HG03045 (cell line): ENCODE measurements around the gene MMP20.
"Not testable (repeated sequence)": the region's sequence is repeated elsewhere in the genome, so short reads cannot be mapped to it uniquely, and the experiment has no call there.

ENCODE experiments used
- ATAC-seq: cut with Tn5 transposase; IDR thresholded peaks from one replicate; pipeline ENCODE4 v1.9.1; 2021; ENCODE audit warnings: mild to moderate bottlenecking, moderate library complexity; ENCODE audit not compliant: unreplicated experiment

The MMP20 gene, protein sequence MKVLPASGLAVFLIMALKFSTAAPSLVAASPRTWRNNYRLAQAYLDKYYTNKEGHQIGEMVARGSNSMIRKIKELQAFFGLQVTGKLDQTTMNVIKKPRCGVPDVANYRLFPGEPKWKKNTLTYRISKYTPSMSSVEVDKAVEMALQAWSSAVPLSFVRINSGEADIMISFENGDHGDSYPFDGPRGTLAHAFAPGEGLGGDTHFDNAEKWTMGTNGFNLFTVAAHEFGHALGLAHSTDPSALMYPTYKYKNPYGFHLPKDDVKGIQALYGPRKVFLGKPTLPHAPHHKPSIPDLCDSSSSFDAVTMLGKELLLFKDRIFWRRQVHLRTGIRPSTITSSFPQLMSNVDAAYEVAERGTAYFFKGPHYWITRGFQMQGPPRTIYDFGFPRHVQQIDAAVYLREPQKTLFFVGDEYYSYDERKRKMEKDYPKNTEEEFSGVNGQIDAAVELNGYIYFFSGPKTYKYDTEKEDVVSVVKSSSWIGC

DNA sequence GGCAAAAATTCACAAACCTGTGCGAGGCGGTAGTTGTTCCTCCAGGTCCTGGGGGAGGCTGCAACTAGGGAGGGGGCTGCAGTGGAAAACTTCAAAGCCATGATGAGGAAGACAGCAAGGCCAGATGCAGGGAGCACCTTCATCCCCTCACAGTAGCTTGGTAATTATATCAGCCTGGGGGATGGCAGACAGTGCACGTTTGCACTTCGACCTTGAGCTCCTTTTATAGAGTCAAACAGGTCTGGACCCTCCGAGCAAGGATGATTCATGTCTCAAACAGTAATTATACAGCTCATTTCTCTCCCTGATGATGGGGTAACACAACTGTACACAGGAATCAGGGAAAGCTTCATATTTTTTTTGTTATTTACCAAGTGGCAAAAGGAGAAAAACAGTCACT is at the start of gene MMP20:
MMP20 (minus strand) TSS at position 156 of the 400 bp plus-strand sequence; CDS start at position 143, 13 bp downstream.
- no peak for ATAC-seq

DNA sequence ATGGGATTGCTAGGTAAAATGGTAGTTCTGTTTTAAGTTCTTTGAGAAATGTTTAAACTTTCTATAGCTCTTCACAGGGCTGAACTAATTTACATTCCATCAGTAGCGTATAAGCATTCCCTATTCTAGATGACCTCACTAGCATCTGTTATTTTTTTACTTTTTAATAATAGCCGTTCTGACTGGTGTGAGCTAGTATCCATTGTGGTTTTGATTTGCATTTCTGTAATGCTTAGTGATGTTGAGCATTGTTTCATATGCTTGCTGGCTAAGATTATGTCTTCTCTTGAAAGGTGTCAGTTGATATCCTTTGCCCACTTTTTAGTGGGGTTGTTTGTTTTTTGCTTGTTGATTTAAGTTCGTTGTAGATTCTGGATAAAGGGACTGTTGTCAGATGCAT is 44.5 kb upstream of the MMP20 start:
- ATAC-seq = peak; percentile 70

DNA sequence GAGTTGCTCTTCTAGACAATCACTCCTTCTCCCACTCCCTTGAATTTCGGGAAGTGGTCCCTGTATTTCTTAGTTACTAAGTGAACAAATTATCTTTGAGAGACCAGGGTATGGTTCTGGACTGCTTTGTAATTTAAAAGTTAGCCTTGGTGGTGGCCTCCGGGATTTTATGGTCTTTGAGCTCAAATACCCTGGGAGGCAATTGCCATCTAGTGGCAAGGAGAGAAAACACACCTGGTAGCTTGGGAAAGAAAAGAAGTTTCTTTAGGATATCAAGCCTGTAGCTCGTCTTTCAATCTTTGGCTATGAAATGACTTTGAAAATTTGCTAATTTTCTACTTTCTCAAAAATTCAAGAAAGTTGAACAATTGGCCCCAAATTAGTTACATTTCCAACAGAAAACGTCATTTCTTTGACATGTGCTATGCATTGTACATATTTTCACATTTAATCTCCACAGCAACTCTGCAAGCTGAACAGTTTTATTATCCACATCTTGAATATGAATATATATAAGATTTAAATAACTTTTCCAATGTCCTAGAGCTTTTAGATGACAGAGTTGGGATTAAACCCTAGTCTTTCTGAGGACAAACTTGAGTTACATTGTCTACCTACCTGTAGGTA is 41.3 kb upstream of the MMP20 start:
- ATAC-seq = no peak

DNA sequence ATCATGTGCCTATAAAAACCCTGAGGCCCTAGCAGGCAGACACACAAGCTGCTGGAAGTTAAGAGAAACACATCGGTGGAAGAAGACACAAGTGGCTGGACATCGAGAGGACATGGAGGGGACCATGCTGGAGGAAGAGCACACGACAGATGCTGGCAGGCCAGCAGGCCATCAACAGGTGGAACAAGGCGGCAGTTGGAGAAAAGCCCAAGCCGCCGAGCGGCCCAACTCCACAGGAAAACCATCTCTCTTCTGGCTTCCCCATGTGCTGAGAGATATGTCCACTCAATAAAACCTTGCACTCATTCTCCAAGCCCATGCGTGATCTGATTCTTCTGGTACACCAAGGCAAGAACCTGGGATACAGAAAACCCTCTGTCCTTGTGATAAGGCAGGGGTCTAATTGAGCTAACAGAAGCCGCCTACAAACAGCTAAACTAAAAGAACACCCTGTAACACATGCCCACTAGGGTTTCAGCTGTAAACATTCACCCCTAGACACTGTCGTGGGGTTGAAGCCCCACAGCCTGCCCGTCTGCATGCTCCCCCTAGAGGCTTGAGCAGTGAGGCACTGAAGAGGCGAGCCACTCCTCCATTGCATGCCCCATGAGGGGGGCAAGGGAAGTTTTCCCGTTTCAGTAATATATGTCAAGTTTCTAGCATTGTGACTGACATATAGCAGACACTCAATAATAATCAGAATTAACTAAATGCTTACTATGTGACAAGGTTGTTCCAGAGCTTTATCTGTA is 39.0 kb upstream of the MMP20 start:
- no peak for ATAC-seq

DNA sequence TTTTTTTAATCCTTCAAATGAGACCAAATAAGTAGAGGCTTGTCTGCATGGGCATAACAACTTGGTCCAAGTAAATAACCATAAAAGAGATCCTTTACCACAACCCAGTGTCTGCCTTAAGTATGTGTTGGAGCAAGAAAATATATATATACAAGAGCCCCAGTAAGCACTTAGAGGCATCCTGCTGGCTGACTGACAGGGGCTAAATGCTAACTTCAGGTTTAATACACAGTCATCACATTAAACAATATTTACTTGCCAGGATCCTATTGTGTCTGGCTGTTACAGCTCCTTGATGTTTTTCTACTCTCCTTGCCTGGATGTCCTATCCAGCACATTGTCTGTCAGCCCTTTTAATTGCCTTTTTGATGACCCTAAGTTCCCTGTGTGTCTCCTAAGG is 37.5 kb upstream of the MMP20 start:
- ATAC-seq = no peak

DNA sequence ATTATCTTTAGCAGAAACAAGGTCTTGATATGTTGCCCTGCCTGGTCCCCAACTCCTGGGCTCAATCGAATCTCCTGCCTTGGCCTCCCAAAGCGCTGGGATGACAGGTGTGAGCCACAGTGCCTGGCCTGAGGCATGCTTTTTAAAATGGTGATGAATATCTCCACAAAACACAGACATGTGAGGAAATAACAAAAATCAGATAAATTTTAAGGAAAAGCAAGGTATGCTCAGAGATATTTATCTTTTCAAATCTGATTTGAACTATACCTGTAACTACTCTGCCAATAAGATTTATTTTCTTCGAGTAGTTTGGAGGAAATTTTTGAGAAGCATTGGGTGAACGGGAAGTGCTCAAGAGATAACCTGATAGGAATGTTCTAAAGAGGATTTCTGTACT is 35.9 kb upstream of the MMP20 start:
- no peak for ATAC-seq

DNA sequence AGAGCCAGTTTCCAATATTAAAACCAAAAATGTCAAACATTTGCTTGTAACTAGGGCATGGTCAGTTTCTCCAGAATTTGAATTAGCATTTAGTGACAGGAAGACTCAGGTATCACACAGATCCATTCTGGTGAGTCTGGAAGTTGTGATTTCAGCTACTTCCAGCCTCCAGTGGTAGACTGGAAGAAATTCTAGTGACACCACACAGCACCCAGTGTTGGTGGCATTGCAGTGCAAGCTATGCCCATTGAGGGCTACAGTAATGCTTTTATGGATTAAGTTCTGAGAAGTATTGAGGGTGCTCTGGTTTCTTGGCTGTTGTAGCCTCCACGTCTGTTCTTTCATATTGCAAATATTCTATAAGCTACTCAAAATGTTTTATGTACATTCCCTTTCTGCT is 31.4 kb upstream of the MMP20 start:
- ATAC-seq = no peak

DNA sequence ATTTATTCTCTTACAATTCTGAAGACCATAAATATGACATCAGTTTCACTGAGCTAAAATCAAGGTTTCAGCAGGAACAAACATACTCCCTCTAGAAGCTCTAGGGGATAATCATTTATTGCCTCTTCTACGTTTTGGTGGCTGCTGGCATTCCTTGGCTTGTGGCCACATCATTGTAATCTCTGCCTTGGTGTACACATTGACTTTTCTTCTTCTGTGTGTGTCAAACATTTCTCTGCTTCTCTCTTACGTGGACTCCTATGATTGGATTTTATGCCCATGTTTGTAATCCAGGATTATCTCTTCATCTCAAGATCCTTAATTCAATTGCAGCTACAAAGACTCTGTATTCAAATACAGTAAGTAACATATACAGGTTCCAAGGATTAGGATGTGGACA is 30.4 kb upstream of the MMP20 start:
- ATAC-seq = no peak

DNA sequence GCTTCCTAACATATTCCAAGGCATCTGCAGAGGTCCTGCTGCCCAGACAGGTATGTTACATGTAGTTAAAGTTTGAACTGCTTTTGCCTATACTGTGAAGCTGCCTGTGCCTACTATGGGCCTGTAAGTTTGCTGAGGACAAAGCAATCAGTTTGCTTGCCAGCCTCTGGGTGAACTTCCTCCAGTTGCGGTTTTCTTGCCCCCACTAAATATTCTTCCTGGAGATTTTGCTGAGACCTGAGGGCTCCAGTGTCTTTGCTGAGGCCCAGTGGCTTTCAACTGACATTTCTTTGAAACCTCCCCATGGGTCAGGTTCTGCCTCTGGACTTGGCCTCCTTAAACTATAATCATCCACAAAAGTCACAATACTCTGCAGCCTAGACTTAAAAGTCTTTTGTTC is 29.6 kb upstream of the MMP20 start:
- no peak for ATAC-seq

DNA sequence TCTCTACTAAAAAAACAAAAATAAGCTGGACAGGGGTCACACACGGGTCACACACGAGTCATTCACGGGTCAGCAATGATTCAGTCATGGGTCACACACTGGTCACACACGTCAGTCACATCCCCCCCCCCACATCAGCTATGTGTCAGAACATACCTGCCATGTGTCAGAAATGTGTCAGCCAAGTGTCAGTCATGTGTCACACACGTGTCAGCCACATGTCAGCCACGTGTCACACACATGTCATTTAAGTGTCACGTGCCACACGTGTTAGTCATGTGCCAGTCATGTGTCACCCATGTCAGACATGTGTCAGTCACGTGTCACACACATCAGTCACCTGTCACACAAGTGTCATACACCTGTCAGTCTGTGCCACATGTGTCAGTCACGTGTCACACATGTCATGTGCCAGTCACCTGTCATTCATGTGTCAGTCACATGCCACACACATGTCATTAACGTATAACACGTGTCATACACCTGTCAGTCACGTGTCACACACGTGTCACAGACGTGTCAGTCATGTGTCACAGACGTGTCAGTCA is 28.7 kb upstream of the MMP20 start:
- ATAC-seq = no peak

DNA sequence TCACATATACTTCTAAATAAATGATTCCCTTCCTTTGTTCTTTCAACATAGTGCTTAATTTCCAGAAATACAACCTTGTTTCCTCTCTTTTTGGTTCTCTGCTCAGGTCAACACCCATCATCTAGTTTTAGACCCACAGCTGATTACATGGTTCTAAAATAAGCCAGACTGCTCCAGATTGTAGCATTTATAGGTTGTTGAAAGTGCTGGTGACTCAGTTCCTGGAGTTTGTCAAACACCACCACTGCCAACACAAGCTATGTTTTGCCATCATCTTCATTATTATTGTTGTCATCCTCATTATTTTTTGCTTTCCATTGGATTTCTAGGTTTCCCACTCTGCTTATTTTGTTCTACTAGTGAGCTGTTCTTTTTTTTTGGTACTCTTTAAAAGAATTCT is 22.3 kb upstream of the MMP20 start:
- no peak for ATAC-seq

DNA sequence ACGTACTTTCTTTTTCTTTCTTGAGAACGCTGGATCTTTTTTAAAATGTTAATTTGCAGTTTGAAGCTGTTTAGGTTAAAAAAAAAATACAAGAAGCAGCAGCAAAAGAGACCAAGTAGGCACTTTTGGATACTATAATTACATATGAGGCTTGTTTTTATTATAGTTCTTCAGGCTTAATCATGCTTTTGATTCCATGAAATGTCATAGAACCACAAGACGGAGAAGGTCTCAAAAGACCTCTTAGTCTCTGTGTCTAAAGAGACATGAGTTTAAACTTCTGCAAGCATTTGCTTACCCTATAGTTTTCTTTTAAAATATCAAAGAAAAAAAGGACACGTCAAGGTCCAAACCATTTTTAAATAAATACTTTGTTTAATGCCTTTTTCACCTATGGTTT is 18.8 kb upstream of the MMP20 start:
- no peak for ATAC-seq

DNA sequence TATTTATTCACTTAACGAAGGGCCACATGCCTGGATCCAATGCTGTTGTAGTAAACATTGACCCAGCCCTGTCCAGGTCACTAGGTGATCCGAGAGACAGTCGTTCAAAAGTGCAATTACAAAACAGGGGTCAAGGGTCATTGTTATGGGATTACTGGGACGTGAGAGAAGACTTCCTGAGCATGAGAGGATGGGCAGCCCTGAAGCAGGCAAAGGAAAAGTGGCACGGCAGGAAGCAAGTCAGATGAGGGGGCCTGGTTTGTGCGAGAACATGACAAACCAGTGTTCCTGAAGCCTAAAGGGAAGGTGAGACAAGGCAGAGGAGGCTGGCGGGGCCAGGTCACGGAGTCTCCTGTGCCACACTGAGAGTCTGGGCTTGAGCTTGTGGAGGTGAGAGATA is 15.8 kb upstream of the MMP20 start:
- no peak for ATAC-seq

DNA sequence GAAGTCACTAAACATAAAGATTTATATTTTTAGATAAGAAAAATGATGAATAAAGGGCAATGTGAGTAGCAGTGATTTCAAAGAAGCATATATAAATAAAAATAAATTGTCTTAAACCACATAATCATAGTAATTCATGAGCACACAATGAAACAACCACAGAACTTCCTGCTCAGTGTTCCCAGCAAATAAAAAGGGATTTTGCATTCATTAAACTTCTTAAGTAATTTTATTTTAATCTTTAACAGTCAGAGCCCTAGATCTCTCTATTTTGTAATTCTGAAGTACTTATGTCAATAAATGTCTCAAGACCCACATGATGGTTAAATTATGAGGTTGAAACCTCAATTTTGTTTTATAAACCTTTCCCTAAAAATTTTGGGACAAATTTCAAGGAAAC is 14.5 kb upstream of the MMP20 start:
- ATAC-seq = no peak

DNA sequence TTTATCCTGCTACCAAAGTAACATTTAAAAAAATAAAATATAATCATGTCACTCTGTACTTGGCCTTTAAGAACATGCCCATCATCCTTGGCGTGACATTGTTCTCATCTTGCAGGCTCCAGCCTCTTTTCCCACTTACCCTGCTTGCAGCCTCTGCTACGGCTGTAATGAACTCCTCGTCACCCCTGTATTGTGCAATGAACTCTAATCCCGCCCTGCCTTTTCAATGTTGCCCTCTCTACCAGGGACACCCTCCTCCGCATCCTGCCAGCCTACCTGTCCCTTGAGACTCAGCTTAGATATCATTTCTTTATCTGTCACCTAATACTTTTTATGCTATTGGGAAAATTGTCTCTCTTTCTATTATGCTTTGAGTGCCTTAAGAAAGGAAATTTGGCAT is 12.6 kb upstream of the MMP20 start:
- ATAC-seq = no peak

DNA sequence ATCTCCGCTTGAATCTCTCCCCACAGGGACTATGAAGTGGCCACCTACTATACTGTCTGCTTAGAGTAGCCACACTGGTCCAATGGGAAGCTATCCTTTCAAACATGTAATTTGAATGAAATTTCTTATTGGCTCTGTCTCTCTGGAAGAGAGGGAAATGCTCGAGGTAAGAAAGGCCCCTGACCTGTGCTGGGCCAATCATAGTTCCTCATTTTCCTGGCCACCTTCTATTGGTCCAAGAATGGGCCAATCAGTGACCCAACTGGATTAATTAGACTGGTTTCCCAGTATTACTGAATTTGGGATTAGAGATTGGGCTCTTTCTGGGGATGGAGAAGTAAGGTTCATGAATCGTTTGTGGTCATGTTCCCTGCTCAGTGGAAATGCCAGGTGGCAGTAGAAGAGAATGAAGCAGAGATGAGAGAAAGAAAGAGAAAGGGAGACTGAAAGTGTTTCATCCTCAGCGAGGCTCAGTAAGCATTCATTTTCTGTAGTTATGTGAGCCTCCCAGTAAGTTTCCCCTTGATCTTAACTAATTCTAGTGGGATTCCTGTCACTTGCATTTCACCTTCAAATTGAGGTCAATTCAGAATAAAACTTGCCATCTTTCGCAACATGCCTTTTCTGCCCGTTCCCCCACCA is 8.4 kb upstream of the MMP20 start:
- no peak for ATAC-seq

DNA sequence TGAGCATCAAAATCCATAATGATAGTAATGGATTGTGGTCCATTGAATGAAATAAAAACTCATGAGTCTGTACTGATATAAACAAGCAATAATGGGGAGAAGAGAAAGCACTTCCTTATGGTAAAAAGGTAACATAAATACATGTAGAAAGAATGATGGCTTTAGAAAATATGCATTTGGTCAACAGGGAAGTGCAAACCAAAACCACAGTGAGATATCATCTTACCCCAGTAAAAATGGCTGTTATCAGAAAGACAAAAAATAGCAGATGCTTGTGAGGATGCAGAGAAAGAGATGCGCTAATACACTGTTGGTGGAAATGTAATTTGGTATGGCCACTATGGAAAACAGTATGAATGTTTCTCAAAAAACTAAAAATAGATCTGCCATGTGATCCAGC is 6.9 kb upstream of the MMP20 start:
- no peak for ATAC-seq

DNA sequence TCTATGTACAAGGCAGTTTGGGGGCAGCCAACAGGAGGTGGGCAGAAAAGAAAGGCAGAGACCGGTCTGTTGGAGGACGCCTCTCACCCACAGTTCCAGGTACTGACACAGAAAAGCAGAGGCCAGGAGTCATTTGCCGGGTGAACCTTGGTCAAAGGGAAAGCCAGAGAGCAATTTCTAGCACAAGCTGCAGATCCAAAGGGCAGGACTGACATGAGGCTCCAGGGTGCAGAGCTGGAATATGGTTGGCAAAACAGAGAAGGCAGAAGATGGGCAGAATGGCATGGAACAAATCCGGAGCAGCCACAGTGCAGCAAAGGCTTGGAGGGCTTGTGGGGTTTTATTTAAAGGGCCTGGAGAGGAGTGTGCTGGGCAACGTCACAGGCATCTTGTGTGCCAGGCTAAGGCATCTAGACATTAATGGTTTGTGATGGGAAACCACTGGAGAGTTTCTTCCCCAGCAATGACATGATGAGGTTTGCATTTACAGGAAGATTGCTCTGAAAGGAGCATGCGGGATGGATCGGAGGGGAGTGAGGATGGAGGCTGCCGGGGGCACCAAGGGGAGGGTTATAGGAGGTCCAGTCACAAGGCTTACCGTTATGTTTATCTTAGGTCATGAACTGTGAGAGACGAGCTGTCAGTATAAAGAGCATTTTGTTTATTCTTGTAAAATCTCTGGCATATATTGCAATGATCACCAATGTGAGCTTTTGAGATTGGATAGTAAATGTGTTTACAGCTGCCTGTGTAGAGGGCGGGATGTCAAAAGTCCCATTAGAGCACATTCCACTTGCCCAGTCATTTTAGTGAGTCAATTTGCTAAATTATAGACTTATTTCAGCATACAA is 5.7 kb upstream of the MMP20 start:
- ATAC-seq = no peak

DNA sequence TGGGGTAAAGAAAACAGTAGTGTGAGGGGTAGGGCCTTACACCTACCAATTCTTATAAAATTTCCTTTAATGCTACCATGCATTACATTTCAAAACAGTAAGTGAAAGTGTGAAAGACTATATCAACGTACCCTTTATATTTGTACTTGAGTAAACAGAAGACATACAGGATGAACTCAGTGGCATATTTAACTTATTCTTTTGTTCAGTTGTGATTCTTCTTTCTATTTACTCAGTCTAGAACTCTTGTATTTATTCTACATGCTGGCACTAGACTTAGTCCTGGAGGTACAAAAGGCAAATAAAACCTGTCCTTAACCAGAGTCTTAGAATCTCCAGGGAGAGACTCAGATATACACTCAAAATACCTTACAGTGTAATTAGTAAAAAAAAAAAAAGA is 4.8 kb upstream of the MMP20 start:
- not testable (repeated sequence) for ATAC-seq

DNA sequence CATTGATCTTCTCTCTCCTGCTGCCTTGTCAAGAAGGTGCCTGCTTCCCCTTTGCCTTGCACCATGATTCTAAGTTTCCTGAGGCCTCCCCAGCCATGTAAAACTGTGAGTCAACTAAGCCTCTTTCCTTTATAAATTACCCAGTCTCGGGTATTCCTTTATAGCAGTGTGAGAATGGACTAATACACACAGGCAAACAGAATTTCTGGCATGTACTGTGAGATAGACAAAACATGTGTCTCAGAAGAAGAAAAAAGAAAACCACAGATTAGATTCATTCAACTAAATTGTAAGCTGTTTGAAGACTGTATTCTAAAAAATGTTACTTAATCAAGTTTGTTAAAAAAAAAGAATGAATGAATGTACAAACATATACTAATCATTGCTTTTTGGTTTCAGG is 1.5 kb upstream of the MMP20 start:
- ATAC-seq = no peak
